HG03196 (cell line): Measurements from ENCODE around the gene TGFBR1.
A peak's percentile ranks its signal among the peaks of the same experiment; 100 is the strongest.
"Not testable (repeated sequence)": the region's sequence is repeated elsewhere in the genome, so short reads cannot be mapped to it uniquely, and the experiment has no call there.

Experiments
- ATAC-seq: cut with Tn5 transposase; IDR thresholded peaks from one replicate; pipeline ENCODE4 v1.9.1; 2021; ENCODE audit not compliant: unreplicated experiment

TGFBR1 gene

GRCh38 chr9:99184475-99185347 lies 79.8 kb downstream of the TGFBR1 start:
- ATAC-seq = peak; percentile 47

GRCh38 chr9:99185348-99185632 lies 80.4 kb downstream of the TGFBR1 start:
- no peak for ATAC-seq

GRCh38 chr9:99185934-99186333 lies 81.0 kb downstream of the TGFBR1 start:
- ATAC-seq = no peak

- no peak for ATAC-seq
These were observed 82.4 kb downstream of the TGFBR1 start for GRCh38 chr9:99187311-99187710.

GRCh38 chr9:99189186-99189585 lies 84.3 kb downstream of the TGFBR1 start:
- no peak for ATAC-seq

GRCh38 chr9:99189887-99190596 lies 85.1 kb downstream of the TGFBR1 start:
- ATAC-seq = no peak

GRCh38 chr9:99190597-99191283 lies 85.8 kb downstream of the TGFBR1 start:
- no peak for ATAC-seq

GRCh38 chr9:99192786-99193465 lies 88.0 kb downstream of the TGFBR1 start:
- ATAC-seq = no peak

- no peak for ATAC-seq
These were observed 88.5 kb downstream of the TGFBR1 start for GRCh38 chr9:99193466-99193821.

- ATAC-seq = not testable (repeated sequence)
These were observed 91.6 kb downstream of the TGFBR1 start for GRCh38 chr9:99196484-99196883.

- no peak for ATAC-seq
These were observed 92.3 kb downstream of the TGFBR1 start for GRCh38 chr9:99197124-99197630.

GRCh38 chr9:99197987-99198386 lies 93.1 kb downstream of the TGFBR1 start:
- ATAC-seq = no peak

- ATAC-seq = no peak
These were observed 95.1 kb downstream of the TGFBR1 start for GRCh38 chr9:99199938-99200539.

GRCh38 chr9:99201603-99202002 lies 96.7 kb downstream of the TGFBR1 start:
- no peak for ATAC-seq
